ENCODE measurements around the gene ARHGAP21.

The ARHGAP21 gene

GRCh38 chr10:24544776-24545175 is 178.9 kb downstream of the ARHGAP21 start:
- in situ Hi-C loops (cut with HindIII; ENCODE audit: low sequenced_read_pairs): no loop called here

- in situ Hi-C loops (cut with HindIII; ENCODE audit: low sequenced_read_pairs): no loop called here
Observed at GRCh38 chr10:24542314-24543270, 181.1 kb downstream of the ARHGAP21 start.

- in situ Hi-C loops (cut with HindIII; ENCODE audit: low sequenced_read_pairs): no loop called here
Observed at GRCh38 chr10:24541239-24541753, 182.4 kb downstream of the ARHGAP21 start.

- in situ Hi-C loops (cut with HindIII; ENCODE audit: low sequenced_read_pairs): no loop called here
Observed at GRCh38 chr10:24536636-24537035, 187.1 kb downstream of the ARHGAP21 start.

GRCh38 chr10:24533981-24534380 is 189.7 kb downstream of the ARHGAP21 start:
- in situ Hi-C loops (cut with HindIII; ENCODE audit: low sequenced_read_pairs): no loop called here
